Suprapubic skin (tissue), 4 donors: ENCODE data around the gene RAPGEF3. TPM values are rescaled to one million over a fixed set of nuclear protein-coding genes. Genes with fewer than 3 reads are reported as not detected.
A peak's percentile ranks its signal among the peaks of the same experiment; 100 is the strongest.

ENCODE experiments used
- DNase-seq, 2 donors: peaks; one replicate each; pipeline ENCODE4 v3.0.0-alpha.2; 2019; ENCODE audit warnings: low spot score in 2 of 2
- H3K27ac ChIP-seq: fragments of 200-600 bp; sonication (generic); one replicate; pipeline ENCODE4 v1.5.1; 2019
- H3K27me3 ChIP-seq: fragments of 200-600 bp; sonication (generic); one replicate; pipeline ENCODE4 v1.5.1; 2019
- H3K36me3 ChIP-seq: fragments of 200-600 bp; sonication (generic); one replicate; pipeline ENCODE4 v1.5.1; 2019
- H3K4me1 ChIP-seq: fragments of 200-600 bp; sonication (generic); one replicate; pipeline ENCODE4 v1.5.1; 2019
- H3K4me3 ChIP-seq: fragments of 200-600 bp; sonication (generic); one replicate; pipeline ENCODE4 v1.5.1; 2019; ENCODE audit warnings: mild to moderate bottlenecking
- H3K9me3 ChIP-seq: fragments of 200-600 bp; sonication (generic); one replicate; pipeline ENCODE4 v1.5.1; 2019
- CTCF ChIP-seq, 2 donors: fragments of 200-600 bp in 1 of 2; fragments of 450-650 bp in 1 of 2; sonication (generic) in 1 of 2; IDR thresholded peaks; one replicate each; pipeline ENCODE4 v1.5.1; 2016 to 2019; ENCODE audit warnings: antibody characterized with exemption in 2 of 2, mild to moderate bottlenecking in 1 of 2, moderate library complexity in 1 of 2
- EP300 ChIP-seq: sonication (generic); formaldehyde crosslinking; IDR thresholded peaks from one replicate; pipeline ENCODE4 v1.6.1; 2017; ENCODE audit warnings: antibody characterized with exemption
- POLR2A ChIP-seq, 2 donors: fragments of 450-650 bp; IDR thresholded peaks; one replicate each; pipeline ENCODE4 v1.6.1; 2017; ENCODE audit warnings: antibody characterized with exemption in 2 of 2, mild to moderate bottlenecking in 2 of 2, moderate library complexity in 2 of 2
- POLR2AphosphoS5 ChIP-seq, 3 donors: sonication (generic); formaldehyde crosslinking; IDR thresholded peaks; one replicate each; pipeline ENCODE4 v1.6.1; 2017; ENCODE audit warnings: antibody characterized with exemption in 3 of 3
- WGBS: methylation state at CpG from one replicate; pipeline ENCODE4 v1.1.5; 2018; 5-methylcytosine and 5-hydroxymethylcytosine counted together
- total RNA-seq, 4 donors: library from RNA; depleted of rRNA; stranded (reverse); fragments of >200 nt; gene quantifications; one replicate each; pipeline ENCODE4 v1.1.0, GENCODE V29; 2016

RAPGEF3 gene
- total RNA-seq, 4 donors from 2014 or later, result 9.3 to 48.9 (median 20.0) TPM

GRCh38 chr12:47803191-47803875 lies 44.7 kb upstream of the RAPGEF3 start:
- H3K9me3 ChIP-seq, result no peaks in the 10 kb centered on the region
- peak in 1 of 2 donors; percentile 61 for DNase-seq
- no peaks in the 10 kb centered on the region for H3K27me3 ChIP-seq
- 70% methylated on average over 12 of the region's 12 CpGs for WGBS
- peaks cover 89% of the 10 kb centered on the region for H3K4me1 ChIP-seq
- TF ChIP-seq EP300, result no peak
- TF ChIP-seq POLR2A (IDR thresholded peaks at IDR 0.05), result no peak
- no peak for TF ChIP-seq CTCF (IDR thresholded peaks at IDR 0.05)
- no peak for TF ChIP-seq POLR2AphosphoS5 (IDR thresholded peaks at IDR 0.05)
- peak overlapping the region; percentile 51 for H3K27ac ChIP-seq
- H3K4me3 ChIP-seq, result no peak overlapping the region
- peaks cover 18% of the 10 kb centered on the region for H3K36me3 ChIP-seq

- Histone ChIP-seq H3K27ac (peak overlapping the region; percentile 51), H3K36me3 (peaks cover 28% of the 10 kb centered on the region), H3K4me1 (peaks cover 83% of the 10 kb centered on the region), H3K9me3 (no peaks in the 10 kb centered on the region), H3K27me3 (no peaks in the 10 kb centered on the region), H3K4me3 (no peak overlapping the region)
- TF ChIP-seq CTCF (IDR thresholded peaks at IDR 0.05) (peak in 1 of 2 donors; percentile 31), POLR2A (IDR thresholded peaks at IDR 0.05) (no peak), EP300 (no peak)
- peak in 1 of 2 donors; percentile 61 for DNase-seq
- 41% methylated on average over 4 of the region's 5 CpGs for WGBS
Measured at GRCh38 chr12:47802312-47802711, 43.6 kb upstream of the RAPGEF3 start.

GRCh38 chr12:47801904-47802246 lies 43.2 kb upstream of the RAPGEF3 start:
- peak overlapping the region; percentile 51 for H3K27ac ChIP-seq
- TF ChIP-seq POLR2A (IDR thresholded peaks at IDR 0.05), result no peak
- no peak for TF ChIP-seq EP300
- no peak for TF ChIP-seq CTCF (IDR thresholded peaks at IDR 0.05)
- TF ChIP-seq POLR2AphosphoS5 (IDR thresholded peaks at IDR 0.05), result no peak
- no peak overlapping the region for H3K4me3 ChIP-seq
- no peaks in the 10 kb centered on the region for H3K9me3 ChIP-seq
- no peak for DNase-seq
- WGBS, result 49% methylated on average over 9 of the region's 9 CpGs
- H3K4me1 ChIP-seq, result peaks cover 78% of the 10 kb centered on the region
- no peaks in the 10 kb centered on the region for H3K27me3 ChIP-seq
- H3K36me3 ChIP-seq, result peaks cover 33% of the 10 kb centered on the region

GRCh38 chr12:47801170-47801903 lies 42.7 kb upstream of the RAPGEF3 start:
- Histone ChIP-seq H3K4me1 (peaks cover 73% of the 10 kb centered on the region), H3K27ac (peak overlapping the region; percentile 51), H3K9me3 (no peaks in the 10 kb centered on the region), H3K27me3 (no peaks in the 10 kb centered on the region), H3K4me3 (no peak overlapping the region), H3K36me3 (peaks cover 38% of the 10 kb centered on the region)
- TF ChIP-seq EP300 (no peak), POLR2A (IDR thresholded peaks at IDR 0.05) (no peak), CTCF (IDR thresholded peaks at IDR 0.05) (no peak), POLR2AphosphoS5 (IDR thresholded peaks at IDR 0.05) (no peak)
- no peak for DNase-seq
- WGBS, result 55% methylated on average over 6 of the region's 7 CpGs

GRCh38 chr12:47800582-47800981 lies 41.9 kb upstream of the RAPGEF3 start:
- Histone ChIP-seq H3K4me1 (peaks cover 65% of the 10 kb centered on the region), H3K27ac (no peak overlapping the region), H3K4me3 (no peak overlapping the region), H3K27me3 (no peaks in the 10 kb centered on the region), H3K36me3 (peaks cover 45% of the 10 kb centered on the region), H3K9me3 (no peaks in the 10 kb centered on the region)
- TF ChIP-seq POLR2AphosphoS5 (IDR thresholded peaks at IDR 0.05) (no peak), CTCF (IDR thresholded peaks at IDR 0.05) (no peak), EP300 (no peak), POLR2A (IDR thresholded peaks at IDR 0.05) (no peak)
- WGBS, result 87% methylated on average over 7 of the region's 7 CpGs
- no peak for DNase-seq
